ENCODE measurements around the gene FBXL15. TPM values are rescaled to one million over a fixed set of nuclear protein-coding genes. Genes with fewer than 3 reads are reported as not detected.
A peak's percentile ranks its signal among the peaks of the same experiment; 100 is the strongest.

FBXL15 gene
- total RNA-seq, 4 donors from 2014 or later = 18.6 to 41.9 (median 26.1) TPM

DNA sequence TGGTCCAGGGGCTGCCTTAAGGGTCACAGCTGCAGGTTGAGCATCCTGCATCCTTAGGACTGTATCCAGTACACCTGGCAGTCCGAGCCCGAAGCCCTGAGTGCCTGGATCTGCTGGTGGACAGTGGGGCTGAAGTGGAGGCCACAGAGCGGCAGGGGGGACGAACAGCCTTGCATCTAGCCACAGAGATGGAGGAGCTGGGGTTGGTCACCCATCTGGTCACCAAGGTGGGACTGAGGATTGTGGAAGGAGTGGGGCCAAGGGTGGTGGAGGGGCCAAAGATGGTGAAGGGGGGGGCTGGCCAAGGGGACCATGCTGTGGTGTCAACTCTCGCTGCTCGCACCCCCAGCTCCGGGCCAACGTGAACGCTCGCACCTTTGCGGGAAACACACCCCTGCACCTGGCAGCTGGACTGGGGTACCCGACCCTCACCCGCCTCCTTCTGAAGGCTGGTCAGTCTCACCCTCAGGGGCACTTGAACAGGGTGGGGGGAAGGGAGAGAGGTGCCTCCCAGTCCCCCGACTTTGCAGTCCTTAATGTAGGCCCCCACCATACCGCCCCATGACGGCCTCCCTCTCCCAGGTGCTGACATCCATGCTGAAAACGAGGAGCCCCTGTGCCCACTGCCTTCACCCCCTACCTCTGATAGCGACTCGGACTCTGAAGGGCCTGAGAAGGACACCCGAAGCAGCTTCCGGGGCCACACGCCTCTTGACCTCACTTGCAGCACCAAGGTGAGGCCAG is 19.9 kb upstream of the FBXL15 start:
- no peaks in the 10 kb centered on the region for H3K9me3 ChIP-seq
- H3K27ac ChIP-seq = peak overlapping the region in 3 of 4 donors; percentile 95 to 98 (median 96)
- 36 to 72% methylated on average over 3 to 6 of the region's 22 CpGs for WGBS, 2 donors (ENCODE audit: low coverage in 1 of 2)
- no peaks in the 10 kb centered on the region for H3K27me3 ChIP-seq
- peaks cover 0 to 88% (median 25%) of the 10 kb centered on the region in 3 donors for H3K4me1 ChIP-seq
- ATAC-seq = no peak
- H3K36me3 ChIP-seq = peaks cover 0 to 59% of the 10 kb centered on the region in 2 donors
- TF ChIP-seq EP300 (IDR thresholded peaks at IDR 0.05) = no peak
- no peak for TF ChIP-seq POLR2A (IDR thresholded peaks at IDR 0.05)
- TF ChIP-seq, protein P1, sequence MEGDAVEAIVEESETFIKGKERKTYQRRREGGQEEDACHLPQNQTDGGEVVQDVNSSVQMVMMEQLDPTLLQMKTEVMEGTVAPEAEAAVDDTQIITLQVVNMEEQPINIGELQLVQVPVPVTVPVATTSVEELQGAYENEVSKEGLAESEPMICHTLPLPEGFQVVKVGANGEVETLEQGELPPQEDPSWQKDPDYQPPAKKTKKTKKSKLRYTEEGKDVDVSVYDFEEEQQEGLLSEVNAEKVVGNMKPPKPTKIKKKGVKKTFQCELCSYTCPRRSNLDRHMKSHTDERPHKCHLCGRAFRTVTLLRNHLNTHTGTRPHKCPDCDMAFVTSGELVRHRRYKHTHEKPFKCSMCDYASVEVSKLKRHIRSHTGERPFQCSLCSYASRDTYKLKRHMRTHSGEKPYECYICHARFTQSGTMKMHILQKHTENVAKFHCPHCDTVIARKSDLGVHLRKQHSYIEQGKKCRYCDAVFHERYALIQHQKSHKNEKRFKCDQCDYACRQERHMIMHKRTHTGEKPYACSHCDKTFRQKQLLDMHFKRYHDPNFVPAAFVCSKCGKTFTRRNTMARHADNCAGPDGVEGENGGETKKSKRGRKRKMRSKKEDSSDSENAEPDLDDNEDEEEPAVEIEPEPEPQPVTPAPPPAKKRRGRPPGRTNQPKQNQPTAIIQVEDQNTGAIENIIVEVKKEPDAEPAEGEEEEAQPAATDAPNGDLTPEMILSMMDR (IDR thresholded peaks at IDR 0.05) = no peak
- TF ChIP-seq POLR2AphosphoS5 (IDR thresholded peaks at IDR 0.05) = no peak
- no peak overlapping the region for H3K4me3 ChIP-seq

DNA sequence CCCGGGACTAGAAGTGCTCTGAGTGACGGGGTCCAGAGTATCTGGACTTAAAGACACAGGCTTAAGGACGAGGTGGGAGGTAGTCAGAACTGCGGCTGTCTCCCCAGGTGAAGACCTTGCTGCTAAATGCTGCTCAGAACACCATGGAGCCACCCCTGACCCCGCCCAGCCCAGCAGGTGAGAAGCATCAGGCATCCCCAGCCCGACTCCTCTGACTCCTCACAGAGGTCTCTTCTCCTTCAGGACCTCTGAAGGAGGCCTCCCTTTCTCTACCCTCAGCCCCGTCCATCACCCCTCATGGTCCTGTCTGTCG is 19.3 kb upstream of the FBXL15 start:
- Histone ChIP-seq H3K27ac (peak overlapping the region in 3 of 4 donors; percentile 52 to 98 (median 96)), H3K4me1 (peaks cover 0 to 88% (median 21%) of the 10 kb centered on the region in 3 donors), H3K27me3 (no peaks in the 10 kb centered on the region), H3K4me3 (no peak overlapping the region), H3K9me3 (no peaks in the 10 kb centered on the region), H3K36me3 (peaks cover 0 to 59% of the 10 kb centered on the region in 2 donors)
- no CpG with 5 or more reads among the region's 8 CpGs for WGBS, 2 donors (ENCODE audit: low coverage in 1 of 2)
- TF ChIP-seq POLR2AphosphoS5 (IDR thresholded peaks at IDR 0.05) = no peak
- TF ChIP-seq POLR2A (IDR thresholded peaks at IDR 0.05) = no peak
- TF ChIP-seq, protein P1 (IDR thresholded peaks at IDR 0.05) = no peak
- no peak for TF ChIP-seq EP300 (IDR thresholded peaks at IDR 0.05)
- no peak for ATAC-seq

DNA sequence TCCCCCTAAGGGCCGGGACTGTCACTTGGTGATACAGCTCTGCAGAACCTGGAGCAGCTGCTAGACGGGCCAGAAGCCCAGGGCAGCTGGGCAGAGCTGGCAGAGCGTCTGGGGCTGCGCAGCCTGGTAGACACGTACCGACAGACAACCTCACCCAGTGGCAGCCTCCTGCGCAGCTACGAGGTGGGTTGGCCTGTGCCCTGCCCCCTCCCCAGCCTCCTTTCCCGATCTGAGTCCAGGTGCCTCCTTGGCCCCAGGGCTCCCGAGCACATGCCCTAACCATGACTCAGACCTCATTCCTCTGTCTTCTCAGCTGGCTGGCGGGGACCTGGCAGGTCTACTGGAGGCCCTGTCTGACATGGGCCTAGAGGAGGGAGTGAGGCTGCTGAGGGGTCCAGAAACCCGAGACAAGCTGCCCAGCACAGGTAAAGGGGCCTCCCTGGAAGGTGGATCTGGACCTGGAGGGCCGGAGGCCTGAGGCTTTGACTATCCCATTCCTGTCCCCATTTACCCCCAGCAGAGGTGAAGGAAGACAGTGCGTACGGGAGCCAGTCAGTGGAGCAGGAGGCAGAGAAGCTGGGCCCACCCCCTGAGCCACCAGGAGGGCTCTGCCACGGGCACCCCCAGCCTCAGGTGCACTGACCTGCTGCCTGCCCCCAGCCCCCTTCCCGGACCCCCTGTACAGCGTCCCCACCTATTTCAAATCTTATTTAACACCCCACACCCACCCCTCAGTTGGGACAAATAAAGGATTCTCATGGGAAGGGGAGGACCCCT is 18.7 kb upstream of the FBXL15 start:
- ATAC-seq = no peak
- Histone ChIP-seq H3K27me3 (peaks cover 2% of the 10 kb centered on the region), H3K4me1 (peaks cover 0 to 84% (median 15%) of the 10 kb centered on the region in 3 donors), H3K4me3 (no peak overlapping the region), H3K27ac (peak overlapping the region in 3 of 4 donors; percentile 52 to 98 (median 96)), H3K9me3 (no peaks in the 10 kb centered on the region), H3K36me3 (peaks cover 0 to 56% of the 10 kb centered on the region in 2 donors)
- WGBS, 2 donors (ENCODE audit: low coverage in 1 of 2) = 67% methylated on average over 3 of the region's 18 CpGs; no CpG with 5 or more reads in 1 of the 2 donors
- TF ChIP-seq POLR2A (IDR thresholded peaks at IDR 0.05) (no peak), EP300 (IDR thresholded peaks at IDR 0.05) (no peak), POLR2AphosphoS5 (IDR thresholded peaks at IDR 0.05) (peak; percentile 6)
- TF ChIP-seq, protein P1 (IDR thresholded peaks at IDR 0.05) = no peak

DNA sequence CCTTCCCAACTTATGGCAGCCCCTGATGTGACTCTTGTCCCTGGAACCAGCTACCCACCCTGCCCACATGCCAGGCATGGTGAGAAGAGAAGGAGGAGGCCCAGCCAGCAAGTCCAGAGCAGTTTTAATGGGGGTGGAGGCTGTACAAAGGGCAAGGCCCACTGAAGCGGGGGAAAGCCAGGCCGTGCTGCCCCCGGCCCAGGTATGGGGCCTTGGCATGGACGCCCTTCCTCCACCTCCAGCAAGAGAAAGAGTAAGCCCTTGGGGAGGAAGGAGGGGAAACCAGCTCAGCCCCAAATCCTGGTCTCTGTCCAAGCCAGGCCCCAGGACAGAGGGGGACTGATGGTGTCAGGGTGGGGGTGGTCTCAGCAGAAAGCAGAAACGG is 18.1 kb upstream of the FBXL15 start:
- H3K27me3 ChIP-seq = peaks cover 8% of the 10 kb centered on the region
- peak overlapping the region in 3 of 4 donors; percentile 52 to 98 (median 96) for H3K27ac ChIP-seq
- H3K4me1 ChIP-seq = peaks cover 0 to 84% (median 13%) of the 10 kb centered on the region in 3 donors
- H3K9me3 ChIP-seq = no peaks in the 10 kb centered on the region
- no peak for ATAC-seq
- no CpG with 5 or more reads among the region's 5 CpGs for WGBS, 2 donors (ENCODE audit: low coverage in 1 of 2)
- peaks cover 0 to 50% of the 10 kb centered on the region in 2 donors for H3K36me3 ChIP-seq
- H3K4me3 ChIP-seq = no peak overlapping the region
- TF ChIP-seq, protein P1 (IDR thresholded peaks at IDR 0.05) = no peak
- no peak for TF ChIP-seq POLR2A (IDR thresholded peaks at IDR 0.05)
- TF ChIP-seq EP300 (IDR thresholded peaks at IDR 0.05) = no peak
- no peak for TF ChIP-seq POLR2AphosphoS5 (IDR thresholded peaks at IDR 0.05)

Measured in gastroesophageal sphincter (tissue), 4 donors.